ENCODE measurements around the gene PLCB1.

GRCh38 chr20:8505476-8506200 lies 373.6 kb downstream of the PLCB1 start:
- TF ChIP-seq CTCF (conservative IDR thresholded peaks at IDR 0.05; ENCODE audit: low read depth, low read length) (no peak), EZH2 (IDR thresholded peaks at IDR 0.05; ENCODE audit: low read length, unreplicated experiment) (no peak), EZH2phosphoT487 (IDR thresholded peaks at IDR 0.05; ENCODE audit: borderline replicate concordance, low read length) (no peak)

Data from PC-3 (cell line).